Astrocyte (in vitro differentiated cells and primary cell): ENCODE results near the gene MAG. TPM values are rescaled to one million over a fixed set of nuclear protein-coding genes. Genes with fewer than 3 reads are reported as not detected.

Source experiments
- DNase-seq: peaks from one replicate; pipeline ENCODE4 v3.0.0-alpha.2; 2010; ENCODE audit warnings: low read depth
- FAIRE-seq: peaks from 2 replicates; lab custom pipeline; 2011; peaks lifted over from hg19 to GRCh38; lab: Jason Lieb, UNC
- H2AFZ ChIP-seq: 2 replicates; pipeline ENCODE4 v1.6.0; 2012; ENCODE audit warnings: low read depth, low read length, inconsistent platforms
- H3K27ac ChIP-seq: 2 replicates; pipeline ENCODE4 v1.5.1; 2011; ENCODE audit warnings: low read depth, low read length, inconsistent platforms
- H3K27me3 ChIP-seq: 2 replicates; pipeline ENCODE4 v1.6.0; 2011; ENCODE audit warnings: low read length, inconsistent platforms; ENCODE audit not compliant: insufficient read depth
- H3K36me3 ChIP-seq: 2 replicates; pipeline ENCODE4 v1.5.1; 2011; ENCODE audit warnings: low read length, inconsistent platforms; ENCODE audit not compliant: insufficient read depth
- H3K4me1 ChIP-seq: 2 replicates; pipeline ENCODE4 v1.5.1; 2011; ENCODE audit warnings: low read length, inconsistent platforms; ENCODE audit not compliant: insufficient read depth
- H3K4me2 ChIP-seq: 2 replicates; pipeline ENCODE4 v1.6.0; 2012; ENCODE audit warnings: low read length, inconsistent platforms
- H3K4me3 ChIP-seq: 2 replicates; pipeline ENCODE4 v1.5.1; 2011; ENCODE audit warnings: low read depth, mild to moderate bottlenecking, low read length, inconsistent platforms; ENCODE audit not compliant: insufficient read depth
- H3K79me2 ChIP-seq: 2 replicates; pipeline ENCODE4 v1.6.0; 2012; ENCODE audit warnings: mild to moderate bottlenecking, low read length, inconsistent platforms; ENCODE audit not compliant: insufficient read depth
- H3K9ac ChIP-seq: 2 replicates; pipeline ENCODE4 v1.6.0; 2012; ENCODE audit warnings: mild to moderate bottlenecking, low read length, inconsistent platforms
- H3K9me3 ChIP-seq: 2 replicates; pipeline ENCODE4 v1.5.1; 2012; ENCODE audit warnings: low read depth, mild to moderate bottlenecking, low read length, inconsistent platforms; ENCODE audit not compliant: insufficient read depth
- H4K20me1 ChIP-seq: 2 replicates; pipeline ENCODE4 v1.6.0; 2012; ENCODE audit warnings: low read length, inconsistent platforms; ENCODE audit not compliant: insufficient read depth
- H3K27ac Mint-ChIP-seq: one replicate; pipeline ENCODE4 v1.8.0; 2021; ENCODE audit warnings: mild to moderate bottlenecking, mixed read lengths; ENCODE audit not compliant: unreplicated experiment
- H3K27me3 Mint-ChIP-seq: one replicate; pipeline ENCODE4 v1.8.0; 2021; ENCODE audit warnings: low read depth, mixed read lengths; ENCODE audit not compliant: unreplicated experiment
- H3K36me3 Mint-ChIP-seq: one replicate; pipeline ENCODE4 v1.8.0; 2021; ENCODE audit warnings: low read depth, mixed read lengths; ENCODE audit not compliant: unreplicated experiment
- H3K4me1 Mint-ChIP-seq: one replicate; pipeline ENCODE4 v1.8.0; 2021; ENCODE audit warnings: low read depth, mixed read lengths; ENCODE audit not compliant: unreplicated experiment
- H3K4me3 Mint-ChIP-seq: one replicate; pipeline ENCODE4 v1.8.0; 2021; ENCODE audit warnings: mild to moderate bottlenecking, moderate library complexity, mixed read lengths; ENCODE audit not compliant: unreplicated experiment
- H3K9me3 Mint-ChIP-seq: one replicate; pipeline ENCODE4 v1.8.0; 2021; ENCODE audit warnings: mild to moderate bottlenecking, mixed read lengths; ENCODE audit not compliant: unreplicated experiment
- CTCF ChIP-seq: IDR thresholded peaks from 2 replicates; pipeline ENCODE4 v1.5.1; 2011; ENCODE audit warnings: low read depth, mild to moderate bottlenecking, inconsistent platforms, low read length, moderate library complexity; ENCODE audit not compliant: insufficient read depth
- EZH2 ChIP-seq: IDR thresholded peaks from 2 replicates; pipeline ENCODE4 v1.6.1; 2012; ENCODE audit warnings: mild to moderate bottlenecking, low read length, inconsistent platforms; ENCODE audit not compliant: insufficient read depth
- total RNA-seq: library from RNA; stranded (reverse); gene quantifications from 2 replicates; pipeline ENCODE4 v1.2.1, GENCODE V29; 2021

Gene MAG
- total RNA-seq, 1 donor from 2014 or later, result not detected

GRCh38 chr19:35287713-35288112 is 4.2 kb upstream of the MAG start:
- no peaks in the 10 kb centered on the region for H3K4me1 Mint-ChIP-seq
- H3K36me3 ChIP-seq, result no peaks in the 10 kb centered on the region
- peaks cover 12% of the 10 kb centered on the region for H3K27me3 ChIP-seq

GRCh38 chr19:35288331-35288730 is 3.6 kb upstream of the MAG start:
- peaks cover 9% of the 10 kb centered on the region for H3K27me3 ChIP-seq

More at GRCh38 chr19:35287713-35288112, 4.2 kb upstream of the MAG start:
- Mint-ChIP-seq H3K27ac (no peak overlapping the region), H3K9me3 (no peaks in the 10 kb centered on the region), H3K36me3 (no peaks in the 10 kb centered on the region), H3K4me3 (no peak overlapping the region), H3K27me3 (peaks cover 33% of the 10 kb centered on the region)
- H3K79me2 ChIP-seq, result no peaks in the 10 kb centered on the region
- no peak overlapping the region for H3K4me3 ChIP-seq
- H3K27ac ChIP-seq, result no peak overlapping the region
- no peak overlapping the region for H3K4me2 ChIP-seq
- H4K20me1 ChIP-seq, result no peaks in the 10 kb centered on the region
- TF ChIP-seq EZH2, result no peak
- no peak for TF ChIP-seq CTCF
- no peak for DNase-seq
- FAIRE-seq, result no peak
- H3K4me1 ChIP-seq, result no peaks in the 10 kb centered on the region
- H2AFZ ChIP-seq, result no peak overlapping the region
- H3K9ac ChIP-seq, result no peak overlapping the region
- H3K9me3 ChIP-seq, result no peaks in the 10 kb centered on the region

More at GRCh38 chr19:35288331-35288730, 3.6 kb upstream of the MAG start:
- no peaks in the 10 kb centered on the region for H3K9me3 ChIP-seq
- H4K20me1 ChIP-seq, result no peaks in the 10 kb centered on the region
- TF ChIP-seq CTCF (no peak), EZH2 (no peak)
- H3K4me3 Mint-ChIP-seq, result no peak overlapping the region
- peaks cover 33% of the 10 kb centered on the region for H3K27me3 Mint-ChIP-seq
- H3K27ac Mint-ChIP-seq, result no peak overlapping the region
- no peaks in the 10 kb centered on the region for H3K79me2 ChIP-seq
- no peak overlapping the region for H3K4me2 ChIP-seq
- H3K4me3 ChIP-seq, result no peak overlapping the region
- H2AFZ ChIP-seq, result no peak overlapping the region
- no peak overlapping the region for H3K9ac ChIP-seq
- H3K4me1 ChIP-seq, result no peaks in the 10 kb centered on the region
- H3K36me3 Mint-ChIP-seq, result no peaks in the 10 kb centered on the region
- no peaks in the 10 kb centered on the region for H3K9me3 Mint-ChIP-seq
- H3K27ac ChIP-seq, result no peak overlapping the region
- no peaks in the 10 kb centered on the region for H3K36me3 ChIP-seq
- FAIRE-seq (no peak), DNase-seq (no peak)
- H3K4me1 Mint-ChIP-seq, result no peaks in the 10 kb centered on the region
